IMR-90 (cell line): ENCODE data around the gene ATP8B3. TPM values are rescaled to one million over a fixed set of nuclear protein-coding genes. Genes with fewer than 3 reads are reported as not detected.

Experiments
- ATAC-seq: fragments of 200-7000 bp; cut with Tn5 transposase; 2 replicates; pipeline ENCODE4 v1.9.1; 2020; ENCODE audit warnings: low read depth, mild to moderate bottlenecking, moderate library complexity
- BruUV-seq: library from RNA; stranded (reverse); fragments of 400-500 nt; replicated peaks from 2 replicates; lab custom pipeline; 2021; lab: Mats Ljungman, UMichigan
- CTCF ChIA-PET: fragments of 300-600 bp; formaldehyde crosslinking; extraction: SDS; loops from one replicate; lab custom pipeline; 2021; ENCODE audit warnings: antibody characterized with exemption; lab: Yijun Ruan, JAX
- POLR2A ChIA-PET: fragments of 300-600 bp; sonication (Branson Sonifier 250); formaldehyde crosslinking; loops from one replicate; lab custom pipeline; 2022; ENCODE audit warnings: antibody characterized with exemption; ENCODE audit not compliant: unreplicated experiment; lab: Charles Lee
- DNase-seq: peaks from one replicate; pipeline ENCODE4 v3.0.0; 2013
- H2AFZ ChIP-seq: replicated peaks from 2 replicates; pipeline ENCODE3; 2013; ENCODE audit warnings: low read length, mild to moderate bottlenecking; ENCODE audit not compliant: poor library complexity
- H2AK5ac ChIP-seq: 2 replicates; pipeline ENCODE4 v1.6.1; 2013; ENCODE audit warnings: low read depth, low read length, inconsistent platforms
- H2AK9ac ChIP-seq: replicated peaks from 2 replicates; pipeline ENCODE3; 2013; ENCODE audit warnings: mild to moderate bottlenecking, low read depth, low read length, moderate library complexity; ENCODE audit not compliant: poor library complexity
- H2BK120ac ChIP-seq: 2 replicates; pipeline ENCODE4 v1.6.1; 2013; ENCODE audit warnings: low read depth, low read length, inconsistent platforms
- H2BK15ac ChIP-seq: 3 replicates; pipeline ENCODE4 v1.6.1; 2013; ENCODE audit warnings: low read depth, low read length, inconsistent platforms
- H2BK20ac ChIP-seq: 2 replicates; pipeline ENCODE4 v1.6.1; 2013; ENCODE audit warnings: low read depth, mild to moderate bottlenecking, inconsistent platforms, low read length, moderate library complexity
- H2BK5ac ChIP-seq: 2 replicates; pipeline ENCODE4 v1.6.1; 2013; ENCODE audit warnings: mild to moderate bottlenecking, low read depth, low read length, inconsistent platforms; ENCODE audit not compliant: poor library complexity, severe bottlenecking
- H3K14ac ChIP-seq: replicated peaks from 2 replicates; pipeline ENCODE4 v1.6.1; 2013; ENCODE audit warnings: low read depth, low read length, inconsistent platforms
- H3K18ac ChIP-seq: 2 replicates; pipeline ENCODE4 v1.6.1; 2013; ENCODE audit warnings: low read depth, low read length, control low read depth
- H3K23ac ChIP-seq: 2 replicates; pipeline ENCODE4 v1.6.1; 2013; ENCODE audit warnings: low read depth, low read length, inconsistent platforms
- H3K27ac ChIP-seq: 2 replicates; pipeline ENCODE4 v1.5.1; 2013; ENCODE audit warnings: mild to moderate bottlenecking, control low read depth, low read length; ENCODE audit not compliant: insufficient read depth
- H3K27me3 ChIP-seq: 2 replicates; pipeline ENCODE4 v1.6.1; 2013; ENCODE audit warnings: low read length; ENCODE audit not compliant: control insufficient read depth, insufficient read depth
- H3K36me3 ChIP-seq: 2 replicates; pipeline ENCODE4 v1.6.1; 2013; ENCODE audit warnings: low read length, mixed read lengths; ENCODE audit not compliant: control insufficient read depth, insufficient read depth
- H3K4ac ChIP-seq: 2 replicates; pipeline ENCODE4 v1.6.1; 2013; ENCODE audit warnings: low read depth, low read length, inconsistent platforms
- H3K4me1 ChIP-seq: 2 replicates; pipeline ENCODE4 v1.6.1; 2013; ENCODE audit warnings: low read length, mixed read lengths; ENCODE audit not compliant: control insufficient read depth, insufficient read depth
- H3K4me2 ChIP-seq: 2 replicates; pipeline ENCODE4 v1.6.1; 2013; ENCODE audit warnings: low read depth, mild to moderate bottlenecking, control low read depth, low read length, moderate library complexity
- H3K4me3 ChIP-seq: 2 replicates; pipeline ENCODE4 v1.5.1; 2013; ENCODE audit warnings: low read depth, mild to moderate bottlenecking, control low read depth, low read length, moderate library complexity; ENCODE audit not compliant: insufficient read depth
- H3K56ac ChIP-seq: 2 replicates; pipeline ENCODE4 v1.6.1; 2013; ENCODE audit warnings: low read length, inconsistent platforms; ENCODE audit not compliant: insufficient read depth; ENCODE audit errors: extremely low read depth
- H3K79me1 ChIP-seq, 2 experiments: 2 replicates each; pipeline ENCODE4 v1.6.1; 2013; ENCODE audit warnings: low read length in 2 of 2, inconsistent platforms in 1 of 2, low read depth in 1 of 2
- H3K9ac ChIP-seq: 2 replicates; pipeline ENCODE4 v1.6.1; 2013; ENCODE audit warnings: low read depth, low read length, control low read depth
- H3K9me1 ChIP-seq: 2 replicates; pipeline ENCODE4 v1.6.1; 2013; ENCODE audit warnings: low read length, inconsistent platforms; ENCODE audit not compliant: insufficient read depth
- H3K9me3 ChIP-seq: 2 replicates; pipeline ENCODE4 v1.6.1; 2013; ENCODE audit warnings: low read length; ENCODE audit not compliant: control insufficient read depth, insufficient read depth
- H4K20me1 ChIP-seq: 2 replicates; pipeline ENCODE4 v1.6.1; 2013; ENCODE audit warnings: low read length, inconsistent platforms; ENCODE audit not compliant: insufficient read depth
- H4K5ac ChIP-seq: 2 replicates; pipeline ENCODE4 v1.6.1; 2013; ENCODE audit warnings: mild to moderate bottlenecking, low read depth, low read length, control low read depth
- H4K8ac ChIP-seq, 2 experiments: 2 replicates each; pipeline ENCODE4 v1.6.1; 2013; ENCODE audit warnings: low read depth in 2 of 2, low read length in 2 of 2, control low read depth in 1 of 2, inconsistent platforms in 1 of 2
- H4K91ac ChIP-seq: 2 replicates; pipeline ENCODE4 v1.6.1; 2013; ENCODE audit warnings: low read depth, low read length, inconsistent platforms; ENCODE audit not compliant: insufficient read depth
- BHLHE40 ChIP-seq: fragments of 150-350 bp; IDR thresholded peaks from 2 replicates; pipeline ENCODE4 v1.6.1; 2016; ENCODE audit warnings: mild to moderate bottlenecking, low read depth, low read length
- CEBPB ChIP-seq: IDR thresholded peaks from 2 replicates; pipeline ENCODE4 v1.6.1; 2012; ENCODE audit warnings: low read depth, low read length, improper control_type of control experiment
- CTCF ChIP-seq: conservative IDR thresholded peaks from 2 replicates; pipeline ENCODE4 v1.5.1; 2012; ENCODE audit warnings: mild to moderate bottlenecking, low read depth, low read length, improper control_type of control experiment
- SMC3 ChIP-seq: fragments of 150-350 bp; IDR thresholded peaks from 2 replicates; pipeline ENCODE4 v1.6.1; 2016; ENCODE audit warnings: low read depth, mild to moderate bottlenecking, antibody characterized with exemption, low read length, moderate library complexity
- WGBS, 2 experiments: methylation state at CpG; one replicate each; pipeline versions ENCODE4 v1.1.5 to v1.1.7; 2013; ENCODE audit warnings: missing lambda C conversion rate in 2 of 2; ENCODE audit not compliant: insufficient read length in 1 of 2; ENCODE audit errors: extremely low coverage in 2 of 2; 5-methylcytosine and 5-hydroxymethylcytosine counted together
- dilution Hi-C: fragments of 300-500 bp; cut with HindIII; formaldehyde crosslinking; loops from one replicate; pipeline ENCODE4 v1.14.3; 2018; ENCODE audit warnings: low sequenced_read_pairs; ENCODE audit not compliant: unreplicated experiment
- in situ Hi-C: fragments of 300-500 bp; cut with MboI; formaldehyde crosslinking; loops from 3 replicates; pipeline ENCODE4 v1.14.3; 2019; ENCODE audit warnings: low sequenced_read_pairs, inconsistent platforms, mixed read lengths
- intact Hi-C: fragments of 100-400 bp; cut with micrococcal nuclease; formaldehyde crosslinking; loops from 2 replicates; pipeline ENCODE4 v1.10.0; 2022
- polyA plus RNA-seq, 3 experiments: library from polyadenylated mRNA; depleted of rRNA; stranded (reverse); fragments of >200 nt; gene quantifications; 2 replicates each; pipeline ENCODE4 v1.2.3, GENCODE V29; 2012; ENCODE audit warnings: low replicate concordance in 1 of 3
- total RNA-seq: library from RNA; depleted of rRNA; stranded (reverse); fragments of >200 nt; gene quantifications from 2 replicates; pipeline ENCODE4 v1.2.3, GENCODE V29; 2012

Gene ATP8B3
- total and polyA plus RNA-seq, 2 of the 4 experiments (the other 2 are of a cell fraction), result 1.6 to 8.1 TPM

- H2BK120ac ChIP-seq, result no peak overlapping the region
- H3K27ac ChIP-seq, result peak overlapping the region; percentile 68
- no peaks in the 10 kb centered on the region for H3K36me3 ChIP-seq
- no peak overlapping the region for H3K18ac ChIP-seq
- H2BK15ac ChIP-seq, result no peak overlapping the region
- H4K8ac ChIP-seq, result no peak overlapping the region
- H2BK5ac ChIP-seq, result no peak overlapping the region
- H2AK9ac ChIP-seq, result peak overlapping the region; percentile 94
- no peak overlapping the region; the same call in 1 of the 2 replicates for H3K56ac ChIP-seq
- WGBS, 2 experiments, result 33% methylated on average over 14 of the region's 28 CpGs; no CpG with 5 or more reads in 1 of the 2 experiments
- ATAC-seq (no peak), DNase-seq (no peak)
- no peak overlapping the region for H4K91ac ChIP-seq
- intact Hi-C loops, result no loop called here
- H3K27me3 ChIP-seq, result no peaks in the 10 kb centered on the region
- peaks cover 11 to 69% of the 10 kb centered on the region in 2 experiments; a peak in 3 of 4 replicates for H3K79me1 ChIP-seq
- no TSS peak for BruUV-seq
- H3K9ac ChIP-seq, result peak overlapping the region; percentile 84
- no peak overlapping the region for H2BK20ac ChIP-seq
- H3K23ac ChIP-seq, result peak overlapping the region; percentile 72
- H2AFZ ChIP-seq, result peak overlapping the region; percentile 1
- peak overlapping the region; percentile 98 for H3K4me3 ChIP-seq
- in situ Hi-C loops, result no loop called here
- H4K5ac ChIP-seq, result no peak overlapping the region
- peaks cover 6% of the 10 kb centered on the region; the same call in 1 of the 2 replicates for H3K9me1 ChIP-seq
- peak overlapping the region; percentile 77 for H3K4me2 ChIP-seq
- dilution Hi-C loops, result no loop called here
- H3K14ac ChIP-seq, result peak overlapping the region; percentile 0
- ChIA-PET CTCF (no interaction called here), POLR2A (no interaction called here)
- no peaks in the 10 kb centered on the region for H3K9me3 ChIP-seq
- H2AK5ac ChIP-seq, result peak overlapping the region; percentile 27; the same call in 1 of the 2 replicates
- peak overlapping the region; percentile 0; the same call in 1 of the 2 replicates for H3K4ac ChIP-seq
- H4K20me1 ChIP-seq, result peaks cover 65% of the 10 kb centered on the region
- no peak for TF ChIP-seq BHLHE40
- TF ChIP-seq CEBPB, result no peak
- TF ChIP-seq CTCF, result no peak
- no peak for TF ChIP-seq SMC3
- peaks cover 43% of the 10 kb centered on the region for H3K4me1 ChIP-seq
These were observed 48.9 kb upstream of the ATP8B3 start for GRCh38 chr19:1860821-1861598.
